Smooth muscle cell (in vitro differentiated cells): Measurements from ENCODE around the gene PARD6B. TPM values are rescaled to one million over a fixed set of nuclear protein-coding genes. Genes with fewer than 3 reads are reported as not detected.

ENCODE experiments used
- DNase-seq: peaks from one replicate; lab custom pipeline; 2025; ENCODE audit not compliant: unreplicated experiment; lab: John Stamatoyannopoulos, UW
- H2AFZ ChIP-seq: fragments of 200-600 bp; sonication (generic); 2 replicates; pipeline ENCODE4 v1.6.0; 2016; ENCODE audit warnings: antibody characterized with exemption, low read depth, mild to moderate bottlenecking
- H3F3A ChIP-seq: fragments of 200-600 bp; sonication (generic); 2 replicates; pipeline ENCODE4 v1.6.0; 2017; ENCODE audit warnings: antibody characterized with exemption, low read depth
- H3K27ac ChIP-seq: fragments of 200-600 bp; sonication (generic); 2 replicates; pipeline ENCODE4 v1.5.1; 2016; ENCODE audit warnings: low read depth, mild to moderate bottlenecking
- H3K27me3 ChIP-seq: fragments of 200-600 bp; sonication (generic); 2 replicates; pipeline ENCODE4 v1.6.1; 2016; ENCODE audit warnings: low read depth, mild to moderate bottlenecking
- H3K36me3 ChIP-seq: fragments of 200-600 bp; sonication (generic); 2 replicates; pipeline ENCODE4 v1.5.1; 2016; ENCODE audit warnings: low read depth
- H3K4me1 ChIP-seq: fragments of 200-600 bp; sonication (generic); 2 replicates; pipeline ENCODE4 v1.5.1; 2016; ENCODE audit warnings: low read depth
- H3K4me2 ChIP-seq: fragments of 200-600 bp; sonication (generic); 2 replicates; pipeline ENCODE4 v1.6.0; 2016; ENCODE audit warnings: mild to moderate bottlenecking
- H3K4me3 ChIP-seq: fragments of 200-600 bp; sonication (generic); 2 replicates; pipeline ENCODE4 v1.5.1; 2016; ENCODE audit warnings: mild to moderate bottlenecking
- H3K79me2 ChIP-seq: fragments of 200-600 bp; sonication (generic); 2 replicates; pipeline ENCODE4 v1.6.0; 2016; ENCODE audit warnings: low read depth, mild to moderate bottlenecking
- H3K9ac ChIP-seq: fragments of 200-600 bp; sonication (generic); 2 replicates; pipeline ENCODE4 v1.6.0; 2016; ENCODE audit warnings: low read depth
- H3K9me3 ChIP-seq: fragments of 200-600 bp; sonication (generic); replicated peaks from 2 replicates; pipeline ENCODE4 v1.5.1; 2016; ENCODE audit warnings: low read depth
- H4K20me1 ChIP-seq: fragments of 200-600 bp; sonication (generic); 2 replicates; pipeline ENCODE4 v1.6.0; 2016; ENCODE audit warnings: low read depth
- WGBS: methylation state at CpG from one replicate; pipeline ENCODE4 v1.1.7; 2016; ENCODE audit warnings: low lambda C conversion rate; 5-methylcytosine and 5-hydroxymethylcytosine counted together
- polyA plus RNA-seq: library from polyadenylated mRNA; unstranded; fragments of >200 nt; fragmentation: Nextera tagmentation; extraction: Ambion mirVana; gene quantifications from 2 replicates; pipeline ENCODE4 v1.2.1, GENCODE V29; 2016
- total RNA-seq: library from RNA; depleted of rRNA; stranded (reverse); fragments of >200 nt; gene quantifications from 2 replicates; pipeline ENCODE4 v1.2.3, GENCODE V29; 2014
- TF ChIP-seq, protein P1 (sequence below): fragments of 200-600 bp; sonication (generic); IDR thresholded peaks from 2 replicates; pipeline ENCODE4 v1.5.1; 2017; ENCODE audit warnings: borderline replicate concordance, mild to moderate bottlenecking, antibody characterized with exemption; ENCODE audit not compliant: insufficient read depth, poor library complexity, severe bottlenecking

Gene PARD6B
- total and polyA plus RNA-seq, 2 experiments from 2014 or later: 0.26 to 6.5 TPM

DNA sequence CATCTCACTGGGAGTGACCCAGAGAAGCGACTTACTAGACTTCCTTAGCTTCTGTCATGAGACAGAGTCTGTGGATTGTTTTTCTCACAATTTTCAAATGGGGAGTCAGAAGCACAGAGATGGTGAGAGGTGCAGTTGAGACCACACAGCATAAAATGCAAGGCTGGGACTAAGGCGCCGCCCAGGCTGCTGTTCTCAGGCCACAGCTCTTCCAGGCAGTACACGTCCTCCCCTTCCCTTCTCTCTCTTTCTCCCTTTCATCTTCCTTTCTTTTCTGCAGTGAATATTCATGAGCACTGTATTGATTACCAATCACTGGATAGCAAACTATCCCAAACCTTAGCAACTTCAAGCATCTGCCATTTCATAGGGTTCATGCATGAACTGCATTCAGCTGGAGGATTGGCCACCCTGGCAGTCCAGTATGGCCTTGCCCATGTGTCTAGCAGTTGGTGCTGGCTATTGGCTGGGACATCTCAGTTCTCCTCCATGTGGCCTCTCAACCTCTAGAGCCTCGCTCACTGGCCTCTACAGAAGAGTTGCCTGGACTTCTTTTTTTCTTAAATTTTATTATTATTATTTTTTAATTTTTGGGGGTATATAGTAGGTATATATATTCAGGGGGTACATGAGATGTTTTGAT, 74.9 kb downstream of the PARD6B start:
- H3K9me3 ChIP-seq: no peaks in the 10 kb centered on the region
- H3K4me3 ChIP-seq: no peak overlapping the region
- no peak overlapping the region for H3K4me2 ChIP-seq
- H3F3A ChIP-seq: no peaks in the 10 kb centered on the region
- TF ChIP-seq, protein P1, sequence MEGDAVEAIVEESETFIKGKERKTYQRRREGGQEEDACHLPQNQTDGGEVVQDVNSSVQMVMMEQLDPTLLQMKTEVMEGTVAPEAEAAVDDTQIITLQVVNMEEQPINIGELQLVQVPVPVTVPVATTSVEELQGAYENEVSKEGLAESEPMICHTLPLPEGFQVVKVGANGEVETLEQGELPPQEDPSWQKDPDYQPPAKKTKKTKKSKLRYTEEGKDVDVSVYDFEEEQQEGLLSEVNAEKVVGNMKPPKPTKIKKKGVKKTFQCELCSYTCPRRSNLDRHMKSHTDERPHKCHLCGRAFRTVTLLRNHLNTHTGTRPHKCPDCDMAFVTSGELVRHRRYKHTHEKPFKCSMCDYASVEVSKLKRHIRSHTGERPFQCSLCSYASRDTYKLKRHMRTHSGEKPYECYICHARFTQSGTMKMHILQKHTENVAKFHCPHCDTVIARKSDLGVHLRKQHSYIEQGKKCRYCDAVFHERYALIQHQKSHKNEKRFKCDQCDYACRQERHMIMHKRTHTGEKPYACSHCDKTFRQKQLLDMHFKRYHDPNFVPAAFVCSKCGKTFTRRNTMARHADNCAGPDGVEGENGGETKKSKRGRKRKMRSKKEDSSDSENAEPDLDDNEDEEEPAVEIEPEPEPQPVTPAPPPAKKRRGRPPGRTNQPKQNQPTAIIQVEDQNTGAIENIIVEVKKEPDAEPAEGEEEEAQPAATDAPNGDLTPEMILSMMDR: no peak
- no peaks in the 10 kb centered on the region for H3K27me3 ChIP-seq
- H3K9ac ChIP-seq: no peak overlapping the region
- no peak overlapping the region for H3K27ac ChIP-seq
- H3K36me3 ChIP-seq: no peaks in the 10 kb centered on the region
- H3K79me2 ChIP-seq: no peaks in the 10 kb centered on the region
- no peak overlapping the region for H2AFZ ChIP-seq
- H4K20me1 ChIP-seq: no peaks in the 10 kb centered on the region
- 92% methylated on average over 5 of the region's 5 CpGs for WGBS
- no peaks in the 10 kb centered on the region for H3K4me1 ChIP-seq
- no peak for DNase-seq

Other genes with a start within 250 kb of the PARD6B start
- 28.9 and 35.6 TPM in 2 replicates for gene PTPN1, start 221.2 kb upstream of the PARD6B start, total RNA-seq
- 16.1 and 19.4 TPM in 2 replicates for gene PTPN1, start 221.2 kb upstream of the PARD6B start, polyA plus RNA-seq
- gene RIPOR3, start 40.0 kb upstream of the PARD6B start, total RNA-seq: 0.18 and 0.40 TPM in 2 replicates
- gene RIPOR3, start 40.0 kb upstream of the PARD6B start, polyA plus RNA-seq: 1.2 and 4.9 TPM in 2 replicates
- gene BCAS4, start 63.5 kb downstream of the PARD6B start, total RNA-seq: 1.1 and 5.3 TPM in 2 replicates
- gene BCAS4, start 63.5 kb downstream of the PARD6B start, polyA plus RNA-seq: 13.1 and 14.1 TPM in 2 replicates
- 54.9 and 57.4 TPM in 2 replicates for gene ADNP, start 199.9 kb downstream of the PARD6B start, total RNA-seq
- gene ADNP, start 199.9 kb downstream of the PARD6B start, polyA plus RNA-seq: 14.2 and 15.3 TPM in 2 replicates
- gene DPM1, start 227.0 kb downstream of the PARD6B start, total RNA-seq: 141 and 148 TPM in 2 replicates
- 89.1 and 104 TPM in 2 replicates for gene DPM1, start 227.0 kb downstream of the PARD6B start, polyA plus RNA-seq
- 3.7 and 5.2 TPM in 2 replicates for gene MOCS3, start 227.2 kb downstream of the PARD6B start, total RNA-seq
- 3.2 and 3.7 TPM in 2 replicates for gene MOCS3, start 227.2 kb downstream of the PARD6B start, polyA plus RNA-seq